Right atrium auricular region (tissue), 2 donors: ENCODE measurements around the gene ACTR5. TPM values are rescaled to one million over a fixed set of nuclear protein-coding genes. Genes with fewer than 3 reads are reported as not detected.

ENCODE experiments used
- DNase-seq: peaks from one replicate; pipeline ENCODE4 v3.0.0-alpha.2; 2019; ENCODE audit warnings: low spot score
- H3K27ac ChIP-seq, 2 donors: fragments of 200-600 bp; sonication (generic); 1 replicate in 1 of 2; 2 replicates in 1 of 2; pipeline ENCODE4 v1.5.1; 2016 to 2019
- H3K27me3 ChIP-seq, 2 donors: fragments of 200-600 bp; sonication (generic); one replicate each; pipeline versions ENCODE4 v1.5.1 to v1.6.0; 2017 to 2019
- H3K36me3 ChIP-seq: fragments of 200-600 bp; sonication (generic); one replicate; pipeline ENCODE4 v1.5.1; 2016
- H3K4me1 ChIP-seq, 2 donors: fragments of 200-600 bp; sonication (generic); one replicate each; pipeline versions ENCODE4 v1.5.1 to v1.6.0; 2017 to 2019
- H3K4me3 ChIP-seq, 2 donors: fragments of 200-600 bp; sonication (generic); 1 replicate in 1 of 2; 2 replicates in 1 of 2; pipeline ENCODE4 v1.5.1; 2017 to 2019; ENCODE audit warnings: mild to moderate bottlenecking in 1 of 2, moderate library complexity in 1 of 2
- H3K9me3 ChIP-seq, 2 donors: fragments of 200-600 bp; sonication (generic); one replicate each; pipeline ENCODE4 v1.5.1; 2019
- CTCF ChIP-seq, 2 donors: fragments of 200-600 bp; sonication (generic); IDR thresholded peaks; one replicate each; pipeline ENCODE4 v1.5.1; 2019; ENCODE audit warnings: antibody characterized with exemption in 2 of 2
- total RNA-seq, 2 donors: library from RNA; depleted of rRNA; stranded (reverse); fragments of >200 nt; gene quantifications; one replicate each; pipeline ENCODE4 v1.1.0, GENCODE V29; 2016

The ACTR5 gene
- total RNA-seq, 2 donors from 2014 or later: 2.8 to 5.6 TPM

- H3K27me3 ChIP-seq: peaks cover 46 to 54% of the 10 kb centered on the region in 2 donors
- H3K4me3 ChIP-seq: peak within 1 kb of the TSS in 1 of 2 donors; percentile 11
- no peak for DNase-seq
- no peak within 1 kb of the TSS for H3K27ac ChIP-seq
- H3K36me3 ChIP-seq: no peaks in the 10 kb centered on the region
- no peak for TF ChIP-seq CTCF (IDR thresholded peaks at IDR 0.05)
- peaks cover 0 to 51% of the 10 kb centered on the region in 2 donors for H3K4me1 ChIP-seq
- H3K9me3 ChIP-seq: no peaks in the 10 kb centered on the region
These were observed 24.2 kb upstream of the ACTR5 start, which contains the start of gene SLC32A1 for GRCh38 chr20:38723848-38724625. SLC32A1 (plus strand) TSS chr20:38724486; CDS start chr20:38724725, 239 bp downstream.

GRCh38 chr20:38724626-38725147, 23.6 kb upstream of the ACTR5 start:
- no peak for TF ChIP-seq CTCF (IDR thresholded peaks at IDR 0.05)
- H3K36me3 ChIP-seq: no peaks in the 10 kb centered on the region
- DNase-seq: no peak
- H3K4me3 ChIP-seq: peak overlapping the region in 1 of 2 donors; percentile 11
- peaks cover 0 to 58% of the 10 kb centered on the region in 2 donors for H3K4me1 ChIP-seq
- peaks cover 51 to 59% of the 10 kb centered on the region in 2 donors for H3K27me3 ChIP-seq
- H3K9me3 ChIP-seq: no peaks in the 10 kb centered on the region
- H3K27ac ChIP-seq: no peak overlapping the region

DNA sequence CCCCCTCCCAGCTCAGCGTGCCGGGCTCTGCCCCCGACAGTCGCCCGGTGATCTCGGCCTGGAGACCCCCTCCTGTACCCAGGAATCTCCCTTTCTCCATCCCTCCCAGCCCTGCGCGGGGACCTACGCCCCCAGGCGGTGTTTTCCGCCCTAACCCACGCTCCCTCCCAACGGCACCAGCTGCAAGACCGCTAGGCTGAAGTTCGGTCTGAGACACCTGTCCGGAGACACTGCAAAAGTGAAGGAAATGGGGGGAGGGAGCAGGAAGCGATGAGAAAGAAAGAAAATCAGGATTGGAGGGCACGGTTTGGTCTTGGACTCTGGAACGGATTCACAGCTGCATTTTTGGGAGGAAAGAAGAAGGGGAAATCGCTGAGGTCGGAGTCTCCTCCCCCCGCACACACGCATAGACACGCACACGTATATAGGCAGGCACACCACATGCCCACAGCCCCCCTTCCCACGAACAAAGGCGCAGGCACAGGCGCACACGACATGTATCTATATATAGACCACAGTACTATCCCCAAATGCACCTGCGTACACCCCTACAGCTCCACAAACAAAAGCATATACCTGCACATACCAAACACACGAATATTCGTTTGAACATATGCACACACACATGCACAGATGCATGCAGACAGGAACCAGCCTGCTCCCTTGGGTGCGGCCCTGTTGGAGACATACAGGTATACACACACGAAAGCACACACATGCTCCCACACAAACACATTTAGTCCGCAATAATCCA, 22.9 kb upstream of the ACTR5 start:
- Histone ChIP-seq H3K27ac (no peak overlapping the region), H3K36me3 (no peaks in the 10 kb centered on the region), H3K4me1 (peaks cover 0 to 59% of the 10 kb centered on the region in 2 donors), H3K9me3 (no peaks in the 10 kb centered on the region), H3K27me3 (peaks cover 57 to 65% of the 10 kb centered on the region in 2 donors), H3K4me3 (no peak overlapping the region)
- TF ChIP-seq CTCF (IDR thresholded peaks at IDR 0.05): no peak
- no peak for DNase-seq

- peak in 1 of 2 donors; percentile 48 for TF ChIP-seq CTCF (IDR thresholded peaks at IDR 0.05)
- H3K4me3 ChIP-seq: no peak overlapping the region
- no peak overlapping the region for H3K27ac ChIP-seq
- peaks cover 0 to 67% of the 10 kb centered on the region in 2 donors for H3K4me1 ChIP-seq
- H3K9me3 ChIP-seq: no peaks in the 10 kb centered on the region
- H3K36me3 ChIP-seq: no peaks in the 10 kb centered on the region
- no peak for DNase-seq
- peaks cover 60 to 71% of the 10 kb centered on the region in 2 donors for H3K27me3 ChIP-seq
These were observed 22.1 kb upstream of the ACTR5 start for GRCh38 chr20:38725931-38726803.
